MG63 (cell line): ENCODE measurements around the gene MYOZ1. TPM values are rescaled to one million over a fixed set of nuclear protein-coding genes. Genes with fewer than 3 reads are reported as not detected.

Experiments used
- DNase-seq: peaks from one replicate; pipeline ENCODE4 v3.0.0-alpha.2; 2020
- H3K27me3 ChIP-seq: fragments of 250-450 bp; sonication (Bioruptor Pico); 2 replicates; pipeline ENCODE4 v1.5.1; 2020; ENCODE audit warnings: mild to moderate bottlenecking, moderate library complexity
- H3K36me3 ChIP-seq: fragments of 250-450 bp; sonication (Bioruptor Pico); 2 replicates; pipeline ENCODE4 v1.5.1; 2020; ENCODE audit warnings: mild to moderate bottlenecking, moderate library complexity
- H3K4me3 ChIP-seq: fragments of 250-450 bp; sonication (Bioruptor Pico); 2 replicates; pipeline ENCODE4 v1.5.1; 2020; ENCODE audit warnings: mild to moderate bottlenecking, moderate library complexity
- H3K9me3 ChIP-seq: fragments of 250-450 bp; sonication (Bioruptor Pico); 2 replicates; pipeline ENCODE4 v1.5.1; 2020; ENCODE audit warnings: mild to moderate bottlenecking, moderate library complexity
- total RNA-seq: library from RNA; depleted of rRNA; stranded (reverse); fragments of >200 nt; shearing (Covaris generic); gene quantifications from 2 replicates; pipeline ENCODE4 v1.2.3, GENCODE V29; 2014; ENCODE audit warnings: low replicate concordance; rRNA removed

MYOZ1 gene
- total RNA-seq, 1 experiment from 2014 or later, result not detected

GRCh38 chr10:73586583-73586984, 54.7 kb downstream of the MYOZ1 start:
- no peak overlapping the region for H3K4me3 ChIP-seq
- H3K27me3 ChIP-seq, result no peaks in the 10 kb centered on the region
- peak; percentile 19 for DNase-seq
- H3K9me3 ChIP-seq, result peaks cover 6% of the 10 kb centered on the region
- no peaks in the 10 kb centered on the region for H3K36me3 ChIP-seq

- Histone ChIP-seq H3K9me3 (peaks cover 6% of the 10 kb centered on the region), H3K36me3 (no peaks in the 10 kb centered on the region), H3K4me3 (no peak overlapping the region), H3K27me3 (no peaks in the 10 kb centered on the region)
- no peak for DNase-seq
These were observed 55.9 kb downstream of the MYOZ1 start for GRCh38 chr10:73585327-73585726.

GRCh38 chr10:73584737-73585136, 56.5 kb downstream of the MYOZ1 start:
- H3K36me3 ChIP-seq, result no peaks in the 10 kb centered on the region
- H3K9me3 ChIP-seq, result peaks cover 6% of the 10 kb centered on the region
- H3K4me3 ChIP-seq, result no peak overlapping the region
- no peaks in the 10 kb centered on the region for H3K27me3 ChIP-seq
- no peak for DNase-seq

- Histone ChIP-seq H3K9me3 (peaks cover 6% of the 10 kb centered on the region), H3K27me3 (no peaks in the 10 kb centered on the region), H3K36me3 (no peaks in the 10 kb centered on the region), H3K4me3 (no peak overlapping the region)
- DNase-seq, result no peak
These were observed 59.4 kb downstream of the MYOZ1 start for GRCh38 chr10:73581918-73582317.

Other genes starting within 250 kb of the MYOZ1 start
- gene ANXA7, start 227.4 kb downstream of the MYOZ1 start, total RNA-seq, result 32.7 and 62.7 TPM in 2 replicates
- gene MSS51, start 207.9 kb downstream of the MYOZ1 start, total RNA-seq, result 0.10 and 2.4 TPM in 2 replicates
- 5.9 and 14.5 TPM in 2 replicates for gene PPP3CB, start 145.4 kb downstream of the MYOZ1 start, total RNA-seq
- 5.3 and 10.2 TPM in 2 replicates for gene USP54, start 50.1 kb downstream of the MYOZ1 start, total RNA-seq
- gene SYNPO2L, start 14.6 kb upstream of the MYOZ1 start, total RNA-seq, result not detected in 2 replicates
- 1.1 and 3.1 TPM in 2 replicates for gene AGAP5, start 56.6 kb upstream of the MYOZ1 start, total RNA-seq
- gene SEC24C, start 102.9 kb upstream of the MYOZ1 start, total RNA-seq, result 58.8 and 74.6 TPM in 2 replicates
- 58.5 and 93.9 TPM in 2 replicates for gene CHCHD1, start 140.6 kb upstream of the MYOZ1 start, total RNA-seq
- 12.3 and 24.1 TPM in 2 replicates for gene ZSWIM8, start 144.1 kb upstream of the MYOZ1 start, total RNA-seq
- gene NDST2, start 170.1 kb upstream of the MYOZ1 start, total RNA-seq, result 1.8 and 4.2 TPM in 2 replicates
- 16.5 and 24.0 TPM in 2 replicates for gene CAMK2G, start 233.1 kb upstream of the MYOZ1 start, total RNA-seq